AG08396 (cell line): ENCODE results near the gene OPN1MW2.
"Not testable (repeated sequence)": the region's sequence is repeated elsewhere in the genome, so short reads cannot be mapped to it uniquely, and the experiment has no call there.

Source experiments
- DNase-seq: peaks from one replicate; pipeline ENCODE4 v3.0.0; 2012; ENCODE audit warnings: low spot score, mixed read lengths

The OPN1MW2 gene

GRCh38 chrX:154219456-154219855, at the start of gene OPN1MW2:
Gene OPN1MW2, plus strand, starts transcription at chrX:154219756. Its CDS starts 60 bp downstream, at chrX:154219816.
- DNase-seq, result not testable (repeated sequence)

GRCh38 chrX:154172535-154172943, 47.0 kb upstream of the OPN1MW2 start:
- DNase-seq, result not testable (repeated sequence)

GRCh38 chrX:154174356-154174755, 45.2 kb upstream of the OPN1MW2 start:
- DNase-seq, result not testable (repeated sequence)

DNA sequence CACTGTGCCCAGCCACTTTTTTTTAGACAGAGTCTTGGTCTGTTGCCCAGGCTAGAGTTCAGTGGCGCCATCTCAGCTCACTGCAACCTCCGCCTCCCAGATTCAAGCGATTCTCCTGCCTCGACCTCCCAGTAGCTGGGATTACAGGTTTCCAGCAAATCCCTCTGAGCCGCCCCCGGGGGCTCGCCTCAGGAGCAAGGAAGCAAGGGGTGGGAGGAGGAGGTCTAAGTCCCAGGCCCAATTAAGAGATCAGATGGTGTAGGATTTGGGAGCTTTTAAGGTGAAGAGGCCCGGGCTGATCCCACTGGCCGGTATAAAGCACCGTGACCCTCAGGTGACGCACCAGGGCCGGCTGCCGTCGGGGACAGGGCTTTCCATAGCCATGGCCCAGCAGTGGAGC, 37.3 kb upstream of the OPN1MW2 start, which contains the start of gene OPN1MW:
OPN1MW (plus strand) TSS at position 301 of the 400 bp plus-strand sequence; CDS start at position 383, 82 bp downstream.
- DNase-seq, result not testable (repeated sequence)

GRCh38 chrX:154183794-154184193, 35.8 kb upstream of the OPN1MW2 start:
- not testable (repeated sequence) for DNase-seq

GRCh38 chrX:154192846-154193245, 26.7 kb upstream of the OPN1MW2 start:
- not testable (repeated sequence) for DNase-seq

DNA sequence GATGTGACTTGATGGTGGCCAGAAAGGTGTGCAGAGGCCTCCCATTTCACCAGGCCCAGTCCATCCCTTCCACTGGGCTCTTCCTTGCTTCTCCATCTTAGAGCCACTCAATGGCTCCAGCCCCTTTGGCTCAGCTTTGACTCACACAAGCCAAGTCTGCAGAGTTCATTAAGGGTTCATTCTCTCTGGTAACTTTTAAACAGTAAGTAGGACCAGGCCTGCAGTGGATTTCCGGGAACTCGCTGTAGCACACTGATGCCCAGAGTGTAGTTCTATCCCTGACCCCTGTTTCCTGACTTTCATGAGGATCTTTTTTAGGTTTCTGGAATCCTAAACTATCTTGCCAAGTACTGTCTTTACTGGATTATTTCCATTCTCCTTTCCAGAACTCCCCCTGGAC, 25.2 kb upstream of the OPN1MW2 start:
- DNase-seq, result not testable (repeated sequence)

DNA sequence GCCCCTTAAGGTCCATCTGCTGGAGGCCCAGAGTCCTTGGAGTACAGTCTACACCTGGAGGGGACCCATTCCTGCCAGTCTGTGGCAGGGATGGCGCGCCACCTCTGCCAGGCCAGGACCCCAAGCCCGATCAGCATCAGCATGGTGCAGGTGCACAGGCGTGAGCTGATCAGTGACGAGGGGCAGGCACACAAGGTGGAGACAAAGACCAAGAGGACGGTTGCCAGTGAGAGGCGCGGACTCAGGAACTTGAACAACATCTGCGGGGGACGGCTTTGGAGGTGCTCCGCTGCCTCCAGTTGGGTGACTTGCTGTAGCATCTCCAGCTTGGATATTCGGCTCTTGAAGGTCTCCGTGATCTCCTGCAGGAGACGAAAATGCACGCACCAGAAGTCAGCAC, 23.1 kb upstream of the OPN1MW2 start:
- DNase-seq, result not testable (repeated sequence)

DNA sequence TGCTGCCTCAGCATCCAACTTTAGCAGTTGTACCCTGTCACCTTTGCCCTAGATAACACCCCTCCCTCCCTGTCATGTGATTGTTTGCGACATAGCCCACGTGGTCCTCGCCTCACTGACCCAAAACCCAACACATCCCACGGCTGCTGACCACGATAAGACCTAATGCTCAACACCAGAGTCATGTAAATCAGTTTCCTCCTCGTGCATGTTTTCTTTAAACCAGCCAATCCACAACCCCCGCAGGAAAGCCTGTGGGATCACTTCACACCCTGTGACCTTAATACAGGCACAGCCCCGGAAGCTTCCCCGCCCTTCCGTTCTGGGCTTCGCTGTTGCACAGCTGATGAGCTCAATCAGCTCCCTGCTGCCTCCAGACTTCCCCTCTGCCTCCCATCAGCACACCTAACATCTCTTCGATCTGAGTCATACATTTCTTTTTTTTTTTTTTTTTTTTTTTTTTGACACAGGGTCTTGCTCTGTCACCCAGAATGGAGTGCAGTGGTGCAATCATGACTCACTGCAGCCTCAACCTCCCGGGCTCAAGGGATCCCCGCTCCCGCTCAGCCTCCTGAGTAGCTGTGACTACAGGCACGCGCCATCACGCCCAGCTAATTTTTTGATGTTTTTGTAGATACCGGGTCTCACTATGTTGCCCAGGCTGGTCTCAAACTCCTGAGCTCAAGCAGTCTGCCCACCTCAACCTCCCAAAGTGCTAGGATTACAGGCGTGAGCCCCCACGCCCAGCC, 9.7 kb upstream of the OPN1MW2 start:
- DNase-seq, result not testable (repeated sequence)

DNA sequence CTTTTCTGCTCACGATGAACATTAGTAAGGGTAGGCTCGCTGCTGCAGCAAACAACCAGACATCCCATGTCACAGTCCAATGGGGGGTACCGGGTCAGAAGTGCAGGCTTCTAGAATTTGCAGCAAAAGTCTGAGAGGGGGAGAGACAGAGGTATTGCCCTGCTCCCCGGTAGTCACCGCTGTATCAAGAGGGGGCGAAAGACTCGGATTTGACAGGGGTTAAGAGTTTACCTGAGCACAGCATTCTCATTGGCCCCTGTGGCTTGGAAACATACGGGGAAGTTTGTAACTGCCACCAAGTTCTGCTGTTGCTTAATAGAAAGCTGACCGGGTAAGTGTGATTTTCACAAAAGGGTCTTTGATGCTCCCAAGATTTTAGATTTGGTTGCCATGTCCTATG, 8.5 kb upstream of the OPN1MW2 start:
- not testable (repeated sequence) for DNase-seq

GRCh38 chrX:154211499-154211898, 8.1 kb upstream of the OPN1MW2 start:
- not testable (repeated sequence) for DNase-seq

DNA sequence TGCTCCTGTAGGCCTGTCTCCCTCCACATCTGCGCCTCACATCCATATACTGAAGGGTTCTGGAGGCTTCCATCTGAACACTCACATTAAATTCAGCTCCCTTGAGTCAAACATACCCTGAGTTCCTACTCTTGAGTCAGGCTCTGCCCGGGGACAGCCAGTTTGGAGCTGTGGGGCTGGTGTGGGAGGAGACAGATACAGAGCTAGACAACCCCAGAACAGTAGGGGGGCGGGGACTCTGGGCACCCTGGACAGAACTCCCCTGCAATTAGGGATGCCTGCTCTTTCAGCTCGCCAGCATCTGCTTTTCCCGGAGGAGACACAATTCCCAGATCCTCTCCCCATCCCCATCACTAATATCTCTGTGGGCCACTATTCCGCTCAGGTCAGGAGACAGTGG, 5.7 kb downstream of the OPN1MW2 start:
- DNase-seq, result not testable (repeated sequence)

- DNase-seq, result not testable (repeated sequence)
Observed at GRCh38 chrX:154226706-154227105, 7.2 kb downstream of the OPN1MW2 start.

DNA sequence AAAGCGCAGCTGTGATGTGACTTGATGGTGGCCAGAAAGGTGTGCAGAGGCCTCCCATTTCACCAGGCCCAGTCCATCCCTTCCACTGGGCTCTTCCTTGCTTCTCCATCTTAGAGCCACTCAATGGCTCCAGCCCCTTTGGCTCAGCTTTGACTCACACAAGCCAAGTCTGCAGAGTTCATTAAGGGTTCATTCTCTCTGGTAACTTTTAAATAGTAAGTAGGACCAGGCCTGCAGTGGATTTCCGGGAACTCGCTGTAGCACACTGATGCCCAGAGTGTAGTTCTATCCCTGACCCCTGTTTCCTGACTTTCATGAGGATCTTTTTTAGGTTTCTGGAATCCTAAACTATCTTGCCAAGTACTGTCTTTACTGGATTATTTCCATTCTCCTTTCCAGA, 11.9 kb downstream of the OPN1MW2 start:
- not testable (repeated sequence) for DNase-seq

DNA sequence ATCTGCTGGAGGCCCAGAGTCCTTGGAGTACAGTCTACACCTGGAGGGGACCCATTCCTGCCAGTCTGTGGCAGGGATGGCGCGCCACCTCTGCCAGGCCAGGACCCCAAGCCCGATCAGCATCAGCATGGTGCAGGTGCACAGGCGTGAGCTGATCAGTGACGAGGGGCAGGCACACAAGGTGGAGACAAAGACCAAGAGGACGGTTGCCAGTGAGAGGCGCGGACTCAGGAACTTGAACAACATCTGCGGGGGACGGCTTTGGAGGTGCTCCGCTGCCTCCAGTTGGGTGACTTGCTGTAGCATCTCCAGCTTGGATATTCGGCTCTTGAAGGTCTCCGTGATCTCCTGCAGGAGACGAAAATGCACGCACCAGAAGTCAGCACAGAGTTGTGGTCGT, 14.1 kb downstream of the OPN1MW2 start:
- DNase-seq, result not testable (repeated sequence)

DNA sequence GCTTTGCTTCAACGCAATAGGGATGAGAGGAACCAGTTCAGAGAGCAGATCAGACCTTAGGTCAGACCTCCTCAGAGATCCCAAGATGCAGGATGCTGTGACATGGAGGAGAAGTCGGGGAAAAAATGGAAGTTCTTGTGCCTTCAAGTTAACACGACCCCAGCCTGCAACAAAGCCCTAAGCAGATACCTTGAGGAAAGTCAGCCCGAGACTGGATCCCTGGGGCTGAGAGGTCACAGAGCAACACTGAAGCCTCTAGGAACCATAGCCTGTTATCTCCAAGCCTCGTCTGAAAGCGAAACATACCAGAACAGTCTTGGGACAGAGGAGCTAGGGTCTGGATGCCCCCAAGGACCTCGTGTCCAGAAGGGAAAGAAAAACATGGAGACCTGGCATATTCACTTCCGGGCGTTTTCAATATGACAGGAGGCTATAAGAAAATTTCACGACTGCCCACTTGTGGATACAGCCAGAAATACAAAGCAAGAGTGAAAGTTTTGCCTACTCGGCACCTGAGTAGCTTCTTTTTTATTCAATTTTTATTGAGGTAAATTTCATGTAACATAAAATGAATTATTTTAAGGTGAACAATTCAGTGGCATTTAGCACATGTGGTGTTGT, 19.5 kb downstream of the OPN1MW2 start:
- DNase-seq, result not testable (repeated sequence)

DNA sequence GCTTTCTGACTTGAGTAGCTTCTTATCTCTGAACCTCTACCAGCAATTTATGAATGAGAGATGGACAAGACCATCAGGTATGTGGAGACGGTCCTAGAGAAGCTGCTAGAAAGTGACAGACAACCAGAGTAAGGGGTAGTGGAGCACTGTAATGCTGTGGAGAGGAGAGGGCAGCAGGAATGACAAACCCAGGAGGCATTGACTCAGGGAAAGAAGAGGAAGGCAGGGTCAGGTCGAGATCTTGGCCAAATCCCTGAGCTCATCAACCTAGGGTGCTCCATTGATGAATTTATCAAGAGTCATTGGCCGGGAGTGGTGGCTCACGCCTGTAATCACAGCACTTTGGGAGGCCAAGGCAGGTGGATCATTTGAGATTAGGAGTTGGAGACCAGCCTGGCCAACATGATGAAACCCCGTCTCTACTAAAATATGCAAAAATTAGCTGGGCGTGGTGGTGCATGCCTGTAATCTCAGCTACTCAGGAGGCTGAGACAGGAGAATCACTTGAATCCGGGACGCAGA, 20.5 kb downstream of the OPN1MW2 start:
- DNase-seq, result not testable (repeated sequence)

GRCh38 chrX:154247377-154248045, 28.0 kb downstream of the OPN1MW2 start:
- not testable (repeated sequence) for DNase-seq

DNA sequence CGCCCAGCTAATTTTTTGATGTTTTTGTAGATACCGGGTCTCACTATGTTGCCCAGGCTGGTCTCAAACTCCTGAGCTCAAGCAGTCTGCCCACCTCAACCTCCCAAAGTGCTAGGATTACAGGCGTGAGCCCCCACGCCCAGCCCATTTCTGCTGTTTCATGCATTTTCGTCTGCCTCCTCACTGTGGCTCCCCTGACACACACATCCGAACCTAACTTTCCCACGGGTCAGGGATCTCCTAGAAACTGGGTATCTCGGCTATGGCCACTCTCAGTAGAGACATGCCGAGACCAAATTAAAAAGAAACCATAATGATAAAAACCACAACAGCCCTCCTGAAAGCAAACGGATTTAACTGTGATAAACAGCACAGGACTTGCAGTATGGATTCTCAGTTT, 28.5 kb downstream of the OPN1MW2 start:
- not testable (repeated sequence) for DNase-seq

GRCh38 chrX:154257282-154257681, 37.7 kb downstream of the OPN1MW2 start, which contains the start of gene OPN1MW3:
Gene OPN1MW3, plus strand, starts transcription at chrX:154257582. Its CDS starts 38 bp downstream, at chrX:154257620.
- not testable (repeated sequence) for DNase-seq

DNA sequence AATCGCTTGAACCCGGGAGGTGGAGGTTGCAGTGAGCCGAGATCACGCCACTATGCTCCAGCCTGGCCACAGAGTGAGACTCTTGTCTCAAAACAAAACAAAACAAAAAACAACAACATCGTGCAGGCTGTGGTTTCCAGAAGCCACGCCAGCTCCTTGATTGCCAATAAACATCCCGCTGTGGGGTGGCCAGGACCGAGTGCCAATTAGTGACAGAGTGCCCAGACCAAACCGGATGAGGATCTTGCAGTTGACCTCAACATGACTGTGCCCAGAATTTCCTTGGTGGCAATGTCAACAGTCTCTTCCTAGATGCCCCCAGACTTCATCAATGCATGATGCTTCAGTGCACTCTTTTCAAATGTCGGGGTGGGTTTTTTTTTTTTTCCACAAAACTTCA, 39.2 kb downstream of the OPN1MW2 start:
- DNase-seq, result not testable (repeated sequence)

DNA sequence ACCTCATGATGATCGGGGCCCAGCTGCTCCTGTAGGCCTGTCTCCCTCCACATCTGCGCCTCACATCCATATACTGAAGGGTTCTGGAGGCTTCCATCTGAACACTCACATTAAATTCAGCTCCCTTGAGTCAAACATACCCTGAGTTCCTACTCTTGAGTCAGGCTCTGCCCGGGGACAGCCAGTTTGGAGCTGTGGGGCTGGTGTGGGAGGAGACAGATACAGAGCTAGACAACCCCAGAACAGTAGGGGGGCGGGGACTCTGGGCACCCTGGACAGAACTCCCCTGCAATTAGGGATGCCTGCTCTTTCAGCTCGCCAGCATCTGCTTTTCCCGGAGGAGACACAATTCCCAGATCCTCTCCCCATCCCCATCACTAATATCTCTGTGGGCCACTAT, 43.5 kb downstream of the OPN1MW2 start:
- DNase-seq, result not testable (repeated sequence)
